BLaER1 (cell line): ENCODE data around the gene HIVEP2.

Experiments used
- H3K27ac ChIP-seq: shearing (Covaris generic); formaldehyde crosslinking; 2 replicates; pipeline ENCODE4 v1.8.1; 2022
- H3K27me3 ChIP-seq: shearing (Covaris generic); formaldehyde crosslinking; 2 replicates; pipeline ENCODE4 v1.8.1; 2022
- H3K36me3 ChIP-seq: shearing (Covaris generic); formaldehyde crosslinking; 2 replicates; pipeline ENCODE4 v1.8.1; 2022
- H3K4me1 ChIP-seq: shearing (Covaris generic); formaldehyde crosslinking; 2 replicates; pipeline ENCODE4 v1.8.1; 2022
- H3K4me2 ChIP-seq: shearing (Covaris generic); formaldehyde crosslinking; 2 replicates; pipeline ENCODE4 v1.8.1; 2022
- H3K4me3 ChIP-seq: shearing (Covaris generic); formaldehyde crosslinking; 2 replicates; pipeline ENCODE4 v1.8.1; 2022
- H3K9ac ChIP-seq: shearing (Covaris generic); formaldehyde crosslinking; 2 replicates; pipeline ENCODE4 v1.8.1; 2022
- H3K9me3 ChIP-seq: shearing (Covaris generic); formaldehyde crosslinking; 2 replicates; pipeline ENCODE4 v1.8.1; 2022
- H4K20me1 ChIP-seq: shearing (Covaris generic); formaldehyde crosslinking; 2 replicates; pipeline ENCODE4 v1.8.1; 2022
- Cebpa-rat ChIP-seq: shearing (Covaris generic); IDR thresholded peaks from 2 replicates; pipeline ENCODE4 v1.8.1; 2022

Gene HIVEP2

DNA sequence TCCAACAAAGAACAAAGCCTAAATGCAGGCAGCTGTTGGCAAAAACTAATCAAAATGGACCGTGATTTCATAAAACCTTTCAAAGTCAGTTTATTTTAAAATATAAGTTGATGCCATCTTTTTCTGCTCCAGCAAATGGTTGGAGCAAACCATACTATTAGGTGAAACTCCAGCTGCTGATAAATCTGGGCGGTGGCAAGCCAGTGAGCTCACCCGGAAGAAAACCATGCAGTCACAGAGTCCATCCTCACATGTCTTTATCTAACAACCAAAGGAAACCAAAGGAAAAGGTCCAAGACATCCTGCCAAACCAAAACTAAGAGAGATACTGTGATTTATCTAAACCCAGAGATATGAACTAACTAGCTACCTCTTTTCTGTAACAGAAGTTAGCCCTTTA is 72.6 kb downstream of the HIVEP2 start:
- peak overlapping the region; percentile 26 for H3K4me2 ChIP-seq
- no peaks in the 10 kb centered on the region for H3K9me3 ChIP-seq
- peaks cover 30% of the 10 kb centered on the region; the same call in 1 of the 2 replicates for H3K36me3 ChIP-seq
- no peak for TF ChIP-seq Cebpa-rat
- no peak overlapping the region for H3K4me3 ChIP-seq
- H4K20me1 ChIP-seq: peaks cover 97% of the 10 kb centered on the region
- no peaks in the 10 kb centered on the region for H3K27me3 ChIP-seq
- H3K4me1 ChIP-seq: peaks cover 35% of the 10 kb centered on the region
- no peak overlapping the region for H3K9ac ChIP-seq
- H3K27ac ChIP-seq: no peak overlapping the region

DNA sequence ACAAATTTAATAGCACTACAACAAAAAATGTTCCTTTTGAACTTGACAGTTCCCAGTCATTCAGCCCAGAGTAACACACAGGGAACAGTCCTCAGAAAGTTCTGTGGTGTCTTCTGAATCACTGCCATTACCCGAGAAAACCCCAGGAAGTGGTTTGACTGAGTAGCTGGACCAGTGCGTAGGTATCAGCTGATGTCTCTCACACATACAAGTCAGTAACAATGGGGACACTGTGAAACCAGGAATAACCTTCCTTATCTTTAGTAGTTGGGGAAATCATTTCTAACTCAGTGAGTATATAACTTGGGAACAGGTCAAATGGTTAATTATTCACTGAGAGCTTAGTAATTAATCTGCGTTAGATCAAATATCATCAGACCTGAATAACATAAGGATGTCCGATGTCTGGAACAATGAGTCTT is 73.1 kb downstream of the HIVEP2 start:
- Histone ChIP-seq H3K9me3 (no peaks in the 10 kb centered on the region), H4K20me1 (peaks cover 97% of the 10 kb centered on the region), H3K4me3 (no peak overlapping the region), H3K4me1 (peaks cover 35% of the 10 kb centered on the region), H3K4me2 (peak overlapping the region; percentile 26), H3K27ac (no peak overlapping the region), H3K9ac (no peak overlapping the region), H3K27me3 (no peaks in the 10 kb centered on the region), H3K36me3 (peaks cover 30% of the 10 kb centered on the region; the same call in 1 of the 2 replicates)
- TF ChIP-seq Cebpa-rat: no peak

DNA sequence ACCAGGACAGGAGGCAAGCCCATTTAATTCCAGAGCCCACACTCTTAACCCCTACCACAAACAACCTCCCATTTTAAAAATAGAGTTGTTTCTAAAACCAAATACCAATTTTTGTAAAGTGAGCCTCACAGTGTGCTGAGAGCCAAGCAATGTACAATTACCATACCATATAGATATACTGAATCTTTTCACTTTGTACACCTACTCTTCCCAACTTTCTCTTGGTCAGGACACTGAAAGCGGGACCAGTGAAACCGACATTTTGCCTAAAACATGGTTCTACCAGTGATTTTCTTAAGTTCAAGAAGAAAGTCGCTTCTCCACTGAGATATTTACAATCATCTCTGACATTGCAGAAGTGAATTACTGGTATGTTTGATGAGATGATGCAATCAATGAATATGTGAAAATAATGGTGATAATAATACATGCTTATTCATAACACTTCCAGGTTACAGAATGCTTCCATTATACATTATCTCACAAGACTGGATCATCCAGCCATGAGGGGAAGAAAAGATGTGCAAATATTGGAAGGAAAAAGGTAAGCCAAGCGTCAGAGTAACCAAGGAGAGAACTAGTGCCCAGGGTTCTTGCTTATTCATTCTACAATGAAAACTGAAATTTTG is 74.1 kb downstream of the HIVEP2 start:
- Histone ChIP-seq H3K9ac (no peak overlapping the region), H3K4me1 (peaks cover 35% of the 10 kb centered on the region), H3K4me3 (no peak overlapping the region), H3K27ac (no peak overlapping the region), H3K9me3 (no peaks in the 10 kb centered on the region), H4K20me1 (peaks cover 97% of the 10 kb centered on the region), H3K36me3 (peaks cover 23% of the 10 kb centered on the region; the same call in 1 of the 2 replicates), H3K27me3 (no peaks in the 10 kb centered on the region), H3K4me2 (no peak overlapping the region)
- TF ChIP-seq Cebpa-rat: no peak

DNA sequence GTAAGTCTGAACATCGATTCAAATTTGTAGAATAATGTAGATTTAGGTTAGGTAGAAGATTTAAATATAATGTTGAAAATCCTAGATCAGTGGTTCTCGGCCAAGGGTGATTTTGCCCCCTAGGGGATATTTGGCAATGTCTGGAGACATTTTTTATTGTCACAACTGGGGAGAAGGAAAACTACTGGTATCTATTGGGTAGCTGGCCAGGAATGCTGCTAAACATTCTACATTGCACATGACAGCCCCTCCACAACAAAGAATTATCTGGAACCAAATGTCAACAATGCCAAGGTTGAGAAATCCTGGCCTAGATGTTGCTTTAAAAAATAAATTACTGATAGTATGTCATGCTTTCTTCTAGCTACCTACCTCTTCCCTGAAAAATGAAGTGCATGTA is 76.1 kb downstream of the HIVEP2 start:
- H3K9me3 ChIP-seq: no peaks in the 10 kb centered on the region
- no peak overlapping the region for H3K4me3 ChIP-seq
- H4K20me1 ChIP-seq: peaks cover 97% of the 10 kb centered on the region
- H3K9ac ChIP-seq: no peak overlapping the region
- TF ChIP-seq Cebpa-rat: no peak
- H3K27me3 ChIP-seq: no peaks in the 10 kb centered on the region
- no peak overlapping the region for H3K27ac ChIP-seq
- peaks cover 13% of the 10 kb centered on the region; the same call in 1 of the 2 replicates for H3K36me3 ChIP-seq
- H3K4me1 ChIP-seq: peaks cover 35% of the 10 kb centered on the region
- H3K4me2 ChIP-seq: no peak overlapping the region

DNA sequence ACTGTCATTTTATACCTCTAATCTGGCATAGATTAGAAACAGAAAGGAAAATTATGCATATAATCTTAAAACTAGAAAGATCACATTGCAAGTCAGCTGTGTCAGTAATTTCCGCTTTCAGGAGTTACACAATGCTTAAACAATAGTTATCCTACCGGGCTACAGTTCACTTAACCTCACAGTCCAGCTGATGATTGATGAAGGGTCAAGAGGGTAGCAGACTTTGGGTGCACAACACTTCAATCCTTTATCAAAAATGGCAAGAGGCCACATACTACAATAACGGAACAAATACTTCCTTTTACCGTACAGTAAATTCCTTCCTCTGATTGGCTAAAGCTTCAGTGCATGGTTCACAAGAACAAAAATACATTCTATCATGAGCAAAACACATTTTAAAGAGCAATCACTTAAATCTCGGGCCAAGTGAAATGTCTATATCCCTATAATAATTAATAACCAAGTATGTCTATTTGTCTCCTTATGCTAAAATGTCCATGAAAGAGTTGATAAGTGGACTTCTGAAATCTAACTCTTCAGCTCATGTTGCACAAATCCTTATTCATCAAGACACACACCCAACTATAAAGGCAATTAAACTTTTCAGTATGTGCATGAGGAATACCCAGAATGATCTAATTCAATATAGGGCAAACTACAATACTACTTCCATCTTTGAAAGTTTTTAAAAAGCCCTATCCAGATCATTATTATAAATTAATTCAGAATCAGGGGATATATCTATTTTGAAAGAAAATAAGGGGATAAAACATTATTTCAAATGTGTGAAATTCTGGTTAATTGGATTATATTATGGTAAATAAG is 76.8 kb downstream of the HIVEP2 start:
- peak overlapping the region; percentile 53 for H3K4me2 ChIP-seq
- no peak overlapping the region for H3K27ac ChIP-seq
- no peak overlapping the region for H3K9ac ChIP-seq
- H3K4me1 ChIP-seq: peaks cover 35% of the 10 kb centered on the region
- H3K27me3 ChIP-seq: no peaks in the 10 kb centered on the region
- H4K20me1 ChIP-seq: peaks cover 96% of the 10 kb centered on the region
- TF ChIP-seq Cebpa-rat: no peak
- H3K36me3 ChIP-seq: peaks cover 13% of the 10 kb centered on the region; the same call in 1 of the 2 replicates
- H3K9me3 ChIP-seq: no peaks in the 10 kb centered on the region
- no peak overlapping the region for H3K4me3 ChIP-seq

DNA sequence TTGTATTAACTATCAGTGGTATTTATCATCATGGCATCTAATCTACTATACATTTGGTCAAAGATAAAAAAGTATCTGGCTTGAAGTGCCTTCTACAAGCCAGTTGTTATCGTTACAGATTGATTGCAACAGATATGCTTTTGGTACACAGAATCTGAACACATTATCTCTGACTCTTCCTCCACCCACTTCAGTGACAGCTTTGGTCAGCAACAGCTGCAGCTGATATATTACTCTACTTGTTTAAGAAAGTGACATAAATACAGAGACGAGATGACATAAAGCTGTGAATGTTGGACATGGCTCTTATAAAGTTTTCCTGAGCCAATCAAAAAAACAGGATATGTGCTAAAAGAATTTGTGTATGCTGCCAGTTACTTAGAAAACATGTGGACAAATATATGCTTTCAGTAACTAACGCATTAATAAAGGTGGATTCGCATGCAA is 77.6 kb downstream of the HIVEP2 start:
- Histone ChIP-seq H3K9me3 (no peaks in the 10 kb centered on the region), H4K20me1 (peaks cover 88% of the 10 kb centered on the region), H3K4me1 (peaks cover 27% of the 10 kb centered on the region), H3K27me3 (no peaks in the 10 kb centered on the region), H3K27ac (no peak overlapping the region), H3K4me3 (no peak overlapping the region), H3K4me2 (peak overlapping the region; percentile 53; the same call in 1 of the 2 replicates), H3K36me3 (peaks cover 13% of the 10 kb centered on the region; the same call in 1 of the 2 replicates), H3K9ac (no peak overlapping the region)
- TF ChIP-seq Cebpa-rat: no peak

DNA sequence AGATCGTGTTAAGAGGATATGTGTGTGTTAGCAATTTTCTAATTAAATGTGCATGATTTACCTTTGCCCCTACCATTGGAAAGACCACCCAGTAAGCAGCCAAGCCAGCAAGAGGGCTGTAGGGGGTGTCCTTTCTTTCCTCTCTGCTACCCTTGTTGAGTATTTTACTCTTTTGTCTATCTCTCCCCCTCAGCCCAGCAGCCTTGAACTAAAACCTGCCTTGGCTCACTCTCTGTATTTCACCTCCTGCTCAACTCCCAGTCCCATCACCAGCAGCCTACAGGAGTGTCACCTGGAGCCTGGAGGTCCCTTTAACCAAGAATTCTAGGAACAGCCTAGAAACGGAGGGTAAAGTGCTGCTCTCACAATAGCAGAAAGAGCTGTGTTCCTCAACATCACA is 81.0 kb downstream of the HIVEP2 start:
- Histone ChIP-seq H3K4me2 (no peak overlapping the region), H3K9ac (no peak overlapping the region), H3K9me3 (no peaks in the 10 kb centered on the region), H3K4me1 (peaks cover 25% of the 10 kb centered on the region), H3K36me3 (peaks cover 7% of the 10 kb centered on the region), H3K27me3 (no peaks in the 10 kb centered on the region), H4K20me1 (peaks cover 88% of the 10 kb centered on the region), H3K4me3 (no peak overlapping the region), H3K27ac (no peak overlapping the region)
- TF ChIP-seq Cebpa-rat: no peak

DNA sequence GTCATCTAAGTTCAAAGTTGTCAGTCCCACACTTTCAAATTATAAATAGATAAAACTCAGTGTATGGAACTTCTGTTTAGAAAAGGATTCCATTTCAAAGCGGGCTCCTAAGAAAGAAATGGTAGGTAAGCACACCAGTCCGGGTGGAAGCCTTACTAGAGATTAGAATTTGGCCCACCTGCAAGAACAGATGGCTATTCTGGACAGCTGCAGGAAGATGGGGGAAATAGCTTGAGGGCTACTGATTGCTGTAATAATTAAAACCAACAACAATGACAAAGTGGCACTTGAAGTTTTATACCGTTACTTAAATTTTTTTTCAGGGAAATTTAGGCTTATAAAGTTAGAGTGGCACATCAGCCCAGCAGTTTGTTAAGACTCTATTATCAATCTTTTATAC is 83.3 kb downstream of the HIVEP2 start:
- no peak overlapping the region for H3K4me2 ChIP-seq
- TF ChIP-seq Cebpa-rat: no peak
- H3K4me3 ChIP-seq: no peak overlapping the region
- peaks cover 31% of the 10 kb centered on the region for H3K4me1 ChIP-seq
- H3K27ac ChIP-seq: no peak overlapping the region
- H3K27me3 ChIP-seq: no peaks in the 10 kb centered on the region
- H4K20me1 ChIP-seq: peaks cover 88% of the 10 kb centered on the region
- no peak overlapping the region for H3K9ac ChIP-seq
- peaks cover 7% of the 10 kb centered on the region for H3K36me3 ChIP-seq
- H3K9me3 ChIP-seq: no peaks in the 10 kb centered on the region

DNA sequence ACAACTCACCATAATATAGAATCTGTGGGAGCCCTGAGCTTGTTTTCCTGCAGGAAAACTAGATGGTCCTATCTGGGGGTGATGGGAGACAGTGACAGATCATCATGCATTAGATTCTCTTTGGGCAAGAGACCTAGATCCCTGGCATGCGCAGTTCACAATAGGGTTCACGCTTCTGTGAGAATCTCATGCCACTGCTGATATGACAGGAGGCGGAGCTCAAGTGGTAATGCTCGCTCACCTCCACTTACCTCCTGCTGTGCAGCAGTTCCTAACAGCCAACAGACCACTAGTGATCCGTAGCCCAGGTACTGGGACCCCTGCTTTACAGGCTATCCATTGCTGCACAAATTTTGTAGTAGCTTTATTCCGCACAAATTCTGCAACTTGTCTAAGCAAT is 84.5 kb downstream of the HIVEP2 start:
- Histone ChIP-seq H3K4me3 (no peak overlapping the region), H3K27ac (no peak overlapping the region), H3K27me3 (no peaks in the 10 kb centered on the region), H4K20me1 (peaks cover 88% of the 10 kb centered on the region), H3K9me3 (no peaks in the 10 kb centered on the region), H3K36me3 (peaks cover 7% of the 10 kb centered on the region), H3K4me1 (peaks cover 43% of the 10 kb centered on the region), H3K4me2 (no peak overlapping the region), H3K9ac (no peak overlapping the region)
- no peak for TF ChIP-seq Cebpa-rat
